ENCODE measurements around the gene ATP1B3. TPM values are rescaled to one million over a fixed set of nuclear protein-coding genes. Genes with fewer than 3 reads are reported as not detected.
"Not testable (repeated sequence)": the region's sequence is repeated elsewhere in the genome, so short reads cannot be mapped to it uniquely, and the experiment has no call there.

The ATP1B3 gene
- total RNA-seq, 4 donors from 2014 or later = 120 to 161 (median 140) TPM

DNA sequence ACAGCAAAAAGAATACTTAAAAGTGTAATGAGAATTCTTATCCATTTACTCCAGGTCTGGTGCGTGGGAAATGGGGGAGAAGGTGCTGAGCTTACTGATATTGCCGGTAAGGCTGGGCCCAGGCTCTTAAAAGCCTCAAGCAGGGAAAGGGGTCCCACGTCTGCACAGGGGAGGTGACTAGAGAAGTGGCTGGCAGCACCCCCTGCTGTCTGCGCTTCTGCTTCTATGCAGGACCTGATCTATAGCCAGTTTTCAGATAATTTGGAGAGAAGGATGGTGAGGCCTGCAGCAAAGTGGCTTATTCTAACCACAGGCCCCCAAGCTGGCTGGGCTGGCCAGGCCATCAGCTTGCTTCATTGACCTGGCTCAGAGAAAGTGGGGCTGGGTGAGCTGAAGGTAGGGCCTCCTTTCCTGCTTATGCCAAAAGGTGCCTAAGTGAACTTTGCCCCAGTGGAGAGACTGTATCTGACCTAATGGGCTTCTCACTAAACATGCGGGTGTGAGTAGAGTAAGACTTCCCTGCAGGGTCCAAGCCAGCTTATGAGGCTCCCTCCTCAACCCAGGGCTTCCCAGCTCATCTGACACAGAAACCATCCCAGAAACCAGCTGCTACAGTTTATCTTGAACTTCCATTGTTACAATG is 30.9 kb upstream of the ATP1B3 start:
- WGBS, 2 donors = 73 to 90% methylated on average over 5 of the region's 5 CpGs
- no peak for TF ChIP-seq POLR2A (IDR thresholded peaks at IDR 0.05)
- TF ChIP-seq, protein P1, sequence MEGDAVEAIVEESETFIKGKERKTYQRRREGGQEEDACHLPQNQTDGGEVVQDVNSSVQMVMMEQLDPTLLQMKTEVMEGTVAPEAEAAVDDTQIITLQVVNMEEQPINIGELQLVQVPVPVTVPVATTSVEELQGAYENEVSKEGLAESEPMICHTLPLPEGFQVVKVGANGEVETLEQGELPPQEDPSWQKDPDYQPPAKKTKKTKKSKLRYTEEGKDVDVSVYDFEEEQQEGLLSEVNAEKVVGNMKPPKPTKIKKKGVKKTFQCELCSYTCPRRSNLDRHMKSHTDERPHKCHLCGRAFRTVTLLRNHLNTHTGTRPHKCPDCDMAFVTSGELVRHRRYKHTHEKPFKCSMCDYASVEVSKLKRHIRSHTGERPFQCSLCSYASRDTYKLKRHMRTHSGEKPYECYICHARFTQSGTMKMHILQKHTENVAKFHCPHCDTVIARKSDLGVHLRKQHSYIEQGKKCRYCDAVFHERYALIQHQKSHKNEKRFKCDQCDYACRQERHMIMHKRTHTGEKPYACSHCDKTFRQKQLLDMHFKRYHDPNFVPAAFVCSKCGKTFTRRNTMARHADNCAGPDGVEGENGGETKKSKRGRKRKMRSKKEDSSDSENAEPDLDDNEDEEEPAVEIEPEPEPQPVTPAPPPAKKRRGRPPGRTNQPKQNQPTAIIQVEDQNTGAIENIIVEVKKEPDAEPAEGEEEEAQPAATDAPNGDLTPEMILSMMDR (IDR thresholded peaks at IDR 0.05) = no peak
- H3K4me3 ChIP-seq (ENCODE audit: low read depth, poor library complexity, severe bottlenecking) = no peak overlapping the region
- intact Hi-C loops (cut with DNase I; ENCODE audit: low total_unique reads) = no loop called here
- no peak for DNase-seq (ENCODE audit: low spot score in 2 of 2)

DNA sequence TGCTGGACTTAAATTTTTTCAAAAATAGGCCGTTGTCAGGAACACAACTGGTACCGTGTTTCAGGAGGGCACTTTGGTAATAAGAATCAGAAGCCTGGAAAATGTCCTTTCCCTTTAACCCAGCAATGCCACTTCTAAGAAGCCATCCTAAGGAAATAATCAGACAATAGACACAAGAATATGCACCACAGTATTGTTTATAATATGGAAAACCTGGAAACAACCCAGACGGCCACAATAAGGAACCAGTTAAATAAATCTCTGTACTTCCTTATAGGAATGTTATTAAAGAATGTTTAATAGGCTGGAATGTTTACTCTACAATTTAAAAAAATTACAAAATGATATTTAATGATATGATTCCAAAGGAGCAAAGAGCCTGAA is 30.4 kb upstream of the ATP1B3 start:
- intact Hi-C loops (cut with DNase I; ENCODE audit: low total_unique reads) = no loop called here
- no peak overlapping the region for H3K4me3 ChIP-seq (ENCODE audit: low read depth, poor library complexity, severe bottlenecking)
- TF ChIP-seq, protein P1 (IDR thresholded peaks at IDR 0.05) = no peak
- no peak for TF ChIP-seq POLR2A (IDR thresholded peaks at IDR 0.05)
- no peak for DNase-seq (ENCODE audit: low spot score in 2 of 2)
- WGBS, 2 donors = 53 to 59% methylated on average over 3 of the region's 3 CpGs

DNA sequence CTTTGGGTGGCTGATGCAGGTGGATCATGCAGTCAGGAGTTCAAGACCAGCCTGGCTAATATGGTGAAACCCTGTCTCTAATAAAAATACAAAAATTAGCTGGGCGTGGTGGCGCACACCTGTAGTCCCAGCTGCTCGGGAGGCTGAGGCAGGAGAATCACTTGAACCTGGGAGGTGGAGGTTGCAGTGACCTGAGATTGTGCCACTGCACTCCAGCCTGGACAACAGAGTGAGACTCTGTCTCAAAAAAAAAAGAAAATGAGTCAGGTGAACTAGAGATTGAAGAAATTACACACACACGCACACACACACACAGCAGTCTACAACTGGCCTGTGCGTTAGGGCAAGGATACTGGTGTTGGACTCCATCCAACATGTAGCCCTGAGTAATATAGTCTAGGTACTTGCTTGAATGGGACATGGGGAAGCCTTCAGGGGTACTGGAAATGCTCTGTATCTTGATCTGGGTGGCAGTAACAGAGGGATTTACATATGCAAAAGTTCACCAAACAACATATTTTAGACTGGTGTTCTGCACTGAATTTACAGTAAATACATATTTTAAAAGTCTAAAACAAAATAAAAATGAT is 28.2 kb upstream of the ATP1B3 start:
- H3K4me3 ChIP-seq (ENCODE audit: low read depth, poor library complexity, severe bottlenecking); DNase-seq (ENCODE audit: low spot score in 2 of 2); intact Hi-C loops (cut with DNase I; ENCODE audit: low total_unique reads): not testable (repeated sequence)
- 89% methylated on average over 5 of the region's 5 CpGs for WGBS, 2 donors

DNA sequence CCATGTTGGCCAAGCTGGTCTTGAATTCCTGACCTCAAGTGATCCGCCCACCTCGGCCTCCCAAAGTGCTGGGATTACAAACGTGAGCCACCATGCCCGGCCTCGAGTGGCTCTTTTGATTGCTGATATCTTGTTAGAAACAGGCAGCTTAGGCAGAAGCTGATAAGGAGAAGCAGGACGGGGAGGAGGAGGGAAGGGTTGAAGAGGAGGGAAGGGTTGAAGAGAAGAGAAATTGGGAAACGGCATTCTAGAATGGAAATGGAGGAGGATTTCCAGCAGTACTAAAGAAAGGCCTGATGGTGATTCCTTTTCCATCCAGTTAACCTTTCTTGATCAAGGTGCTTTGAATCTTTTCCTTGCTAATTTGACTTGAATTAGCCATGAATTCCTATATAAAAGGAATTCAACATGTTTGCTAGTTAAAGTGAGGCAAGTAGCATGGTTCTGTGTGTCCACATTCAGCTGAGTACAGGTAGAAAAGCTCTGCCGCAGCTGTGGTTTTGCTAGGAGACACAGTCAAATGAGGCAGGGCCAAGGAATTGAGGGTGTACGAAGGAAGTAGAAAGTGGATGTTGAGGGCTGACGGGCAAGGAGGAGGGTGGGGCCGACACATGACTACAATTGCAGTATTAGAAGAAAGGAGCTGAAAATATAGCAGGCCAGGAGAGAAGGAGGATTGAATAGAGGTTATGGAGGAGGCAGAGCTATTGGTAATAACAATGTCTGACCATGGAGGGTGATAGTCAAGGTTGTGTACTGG is 27.2 kb upstream of the ATP1B3 start:
- TF ChIP-seq, protein P1 (IDR thresholded peaks at IDR 0.05) = no peak
- TF ChIP-seq POLR2A (IDR thresholded peaks at IDR 0.05) = no peak
- no peak overlapping the region for H3K4me3 ChIP-seq (ENCODE audit: low read depth, poor library complexity, severe bottlenecking)
- no peak for DNase-seq (ENCODE audit: low spot score in 2 of 2)
- 73 to 76% methylated on average over 11 of the region's 11 CpGs for WGBS, 2 donors
- intact Hi-C loops (cut with DNase I; ENCODE audit: low total_unique reads) = no loop called here

DNA sequence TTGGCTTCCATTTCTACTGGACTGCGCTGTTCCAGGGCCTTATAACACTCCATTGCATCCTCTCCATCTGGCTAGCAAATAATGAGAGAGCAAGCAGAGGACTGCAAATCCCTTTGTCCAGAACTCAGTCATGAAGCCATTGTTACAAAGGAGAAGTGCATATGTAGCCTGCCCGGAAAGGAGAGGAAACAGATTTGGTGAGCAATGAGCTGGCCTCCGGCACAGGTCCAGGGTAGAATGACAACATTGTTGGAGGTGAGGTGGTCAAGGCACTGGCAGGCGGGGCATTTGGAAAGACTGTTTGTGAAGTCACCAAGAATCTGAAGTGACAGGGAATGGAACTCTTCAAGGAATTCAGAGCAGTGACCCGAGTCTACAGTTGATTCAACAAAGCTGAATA is 25.0 kb upstream of the ATP1B3 start:
- TF ChIP-seq, protein P1 (IDR thresholded peaks at IDR 0.05) = no peak
- TF ChIP-seq POLR2A (IDR thresholded peaks at IDR 0.05) = no peak
- no peak for DNase-seq (ENCODE audit: low spot score in 2 of 2)
- H3K4me3 ChIP-seq (ENCODE audit: low read depth, poor library complexity, severe bottlenecking) = no peak overlapping the region
- intact Hi-C loops (cut with DNase I; ENCODE audit: low total_unique reads) = no loop called here
- WGBS, 2 donors = 64 to 80% methylated on average over 5 of the region's 5 CpGs

DNA sequence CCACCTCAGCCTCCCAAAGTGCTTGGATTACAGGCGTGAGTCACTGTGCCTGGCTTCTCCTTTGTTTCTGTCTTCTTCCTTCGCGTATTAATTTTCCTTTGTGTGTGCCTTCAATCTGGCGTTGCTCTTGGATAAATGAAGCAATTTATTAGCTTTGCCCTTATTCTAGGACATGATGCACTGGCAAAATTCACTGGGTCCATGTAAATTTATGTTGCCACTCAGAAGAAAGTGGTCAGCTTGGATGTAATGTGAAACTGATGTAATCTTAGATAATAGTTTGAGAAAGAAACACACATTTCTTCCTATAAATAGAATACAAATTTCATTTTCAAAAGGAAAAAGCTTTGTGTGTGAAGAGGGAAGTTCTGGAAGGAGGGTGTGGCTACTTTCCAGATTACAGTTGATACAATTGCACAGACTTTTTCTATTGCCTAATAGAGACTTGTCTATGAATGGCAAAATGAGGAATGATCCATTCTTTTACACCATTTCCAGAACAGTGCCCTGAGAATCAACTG is 23.3 kb upstream of the ATP1B3 start:
- intact Hi-C loops (cut with DNase I; ENCODE audit: low total_unique reads) = no loop called here
- TF ChIP-seq POLR2A (IDR thresholded peaks at IDR 0.05) = no peak
- TF ChIP-seq, protein P1 (IDR thresholded peaks at IDR 0.05) = no peak
- no peak overlapping the region for H3K4me3 ChIP-seq (ENCODE audit: low read depth, poor library complexity, severe bottlenecking)
- 38 to 39% methylated on average over 4 of the region's 4 CpGs for WGBS, 2 donors
- DNase-seq (ENCODE audit: low spot score in 2 of 2) = no peak

Measured in lower leg skin (tissue), 4 donors.